Nephron progenitor cell (in vitro differentiated cells): ENCODE measurements around the gene MYH9.
"Not testable (repeated sequence)": the region's sequence is repeated elsewhere in the genome, so short reads cannot be mapped to it uniquely, and the experiment has no call there.

Experiments
- DNase-seq: peaks from one replicate; pipeline ENCODE4 v3.0.0; 2021
- H3K27ac Mint-ChIP-seq: 2 replicates; pipeline ENCODE4 v1.8.0; 2021; ENCODE audit warnings: mild to moderate bottlenecking, moderate library complexity, mixed read lengths
- H3K27me3 Mint-ChIP-seq: 2 replicates; pipeline ENCODE4 v1.8.0; 2021; ENCODE audit warnings: mild to moderate bottlenecking, low read depth, mixed read lengths; ENCODE audit not compliant: poor library complexity
- H3K36me3 Mint-ChIP-seq: 2 replicates; pipeline ENCODE4 v1.8.0; 2021; ENCODE audit warnings: low read depth, mixed read lengths
- H3K4me1 Mint-ChIP-seq: 2 replicates; pipeline ENCODE4 v1.8.0; 2021; ENCODE audit warnings: mixed read lengths
- H3K4me3 Mint-ChIP-seq: 2 replicates; pipeline ENCODE4 v1.8.0; 2021; ENCODE audit warnings: mild to moderate bottlenecking, moderate library complexity, mixed read lengths
- H3K9me3 Mint-ChIP-seq: 2 replicates; pipeline ENCODE4 v1.8.0; 2021; ENCODE audit warnings: mild to moderate bottlenecking, moderate library complexity, mixed read lengths
- CTCF ChIP-seq: fragments of 200-600 bp; sonication (generic); IDR thresholded peaks from 2 replicates; pipeline ENCODE4 v1.5.0; 2021; ENCODE audit warnings: antibody characterized with exemption

The MYH9 gene

GRCh38 chr22:36293606-36294292 is 94.0 kb downstream of the MYH9 start:
- no peaks in the 10 kb centered on the region for H3K27me3 Mint-ChIP-seq
- H3K36me3 Mint-ChIP-seq: peaks cover 92% of the 10 kb centered on the region

GRCh38 chr22:36292823-36293530 is 94.8 kb downstream of the MYH9 start:
- Mint-ChIP-seq H3K27ac (no peak overlapping the region), H3K4me1 (no peaks in the 10 kb centered on the region), H3K36me3 (peaks cover 95% of the 10 kb centered on the region), H3K27me3 (no peaks in the 10 kb centered on the region), H3K4me3 (no peak overlapping the region), H3K9me3 (peaks cover 21% of the 10 kb centered on the region)
- TF ChIP-seq CTCF: no peak
- no peak for DNase-seq

More at GRCh38 chr22:36293606-36294292, 94.0 kb downstream of the MYH9 start:
- Mint-ChIP-seq H3K4me3 (no peak overlapping the region), H3K9me3 (peaks cover 21% of the 10 kb centered on the region), H3K4me1 (no peaks in the 10 kb centered on the region), H3K27ac (no peak overlapping the region)
- no peak for TF ChIP-seq CTCF
- DNase-seq: no peak

- H3K4me3 Mint-ChIP-seq: no peak overlapping the region
- peaks cover 21% of the 10 kb centered on the region for H3K9me3 Mint-ChIP-seq
- peaks cover 89% of the 10 kb centered on the region for H3K36me3 Mint-ChIP-seq
- H3K27ac Mint-ChIP-seq: no peak overlapping the region
- no peaks in the 10 kb centered on the region for H3K27me3 Mint-ChIP-seq
- TF ChIP-seq CTCF: no peak
- no peak for DNase-seq
- H3K4me1 Mint-ChIP-seq: peaks cover 2% of the 10 kb centered on the region
These were observed 95.7 kb downstream of the MYH9 start for GRCh38 chr22:36291831-36292740.

GRCh38 chr22:36290391-36291075 is 97.2 kb downstream of the MYH9 start:
- not testable (repeated sequence) for H3K4me3 Mint-ChIP-seq, DNase-seq, H3K27ac Mint-ChIP-seq, H3K27me3 Mint-ChIP-seq
- Mint-ChIP-seq H3K4me1 (peaks cover 13% of the 10 kb centered on the region), H3K9me3 (peaks cover 21% of the 10 kb centered on the region), H3K36me3 (peaks cover 87% of the 10 kb centered on the region)

- not testable (repeated sequence) for H3K27ac Mint-ChIP-seq, DNase-seq, H3K27me3 Mint-ChIP-seq, H3K4me3 Mint-ChIP-seq
- H3K9me3 Mint-ChIP-seq: peaks cover 21% of the 10 kb centered on the region
- H3K4me1 Mint-ChIP-seq: peaks cover 13% of the 10 kb centered on the region
- peaks cover 82% of the 10 kb centered on the region for H3K36me3 Mint-ChIP-seq
These were observed 97.8 kb downstream of the MYH9 start for GRCh38 chr22:36289948-36290371.

GRCh38 chr22:36289406-36289870 is 98.3 kb downstream of the MYH9 start:
- Mint-ChIP-seq H3K9me3 (peaks cover 21% of the 10 kb centered on the region), H3K27ac (no peak overlapping the region), H3K4me3 (no peak overlapping the region), H3K4me1 (peaks cover 13% of the 10 kb centered on the region), H3K27me3 (no peaks in the 10 kb centered on the region), H3K36me3 (peaks cover 80% of the 10 kb centered on the region)
- no peak for DNase-seq
- no peak for TF ChIP-seq CTCF
